Endothelial cell of umbilical vein (primary cell): ENCODE data around the gene SBSN. TPM values are rescaled to one million over a fixed set of nuclear protein-coding genes. Genes with fewer than 3 reads are reported as not detected.

Source experiments
- BruUV-seq: library from RNA; stranded (reverse); fragments of 400-500 nt; replicated peaks from 2 replicates; lab custom pipeline; 2021; lab: Mats Ljungman, UMichigan
- CTCF ChIA-PET: fragments of 300-600, 350-600 bp; sonication (Branson Sonifier 250); formaldehyde crosslinking; loops from one replicate; lab custom pipeline; 2021; ENCODE audit warnings: antibody characterized with exemption, inconsistent platforms; lab: Charles Lee
- POLR2A ChIA-PET: fragments of 300-600, 350-600 bp; sonication (Branson Sonifier 250); formaldehyde crosslinking; loops from one replicate; lab custom pipeline; 2021; ENCODE audit warnings: antibody characterized with exemption, inconsistent platforms; lab: Charles Lee
- DNase-seq: peaks from one replicate; pipeline ENCODE4 v3.0.0-alpha.2; 2011; ENCODE audit warnings: low read depth, low spot score
- FAIRE-seq: peaks from 2 replicates; lab custom pipeline; 2011; peaks lifted over from hg19 to GRCh38; lab: Jason Lieb, UNC
- H2AFZ ChIP-seq: 2 replicates; pipeline ENCODE4 v1.6.0; 2012; ENCODE audit warnings: low read depth, low read length, control low read depth, inconsistent platforms
- H3K27ac ChIP-seq: 2 replicates; pipeline ENCODE4 v1.5.1; 2011; ENCODE audit warnings: low read depth, mild to moderate bottlenecking, control low read depth, low read length, moderate library complexity; ENCODE audit not compliant: insufficient read depth
- H3K27me3 ChIP-seq, 2 experiments: 2 replicates each; pipeline versions ENCODE4 v1.6.0 to v1.6.1; 2011; ENCODE audit warnings: low read length in 2 of 2, mixed read lengths in 1 of 2; ENCODE audit not compliant: control insufficient read depth in 2 of 2, insufficient read depth in 2 of 2
- H3K36me3 ChIP-seq, 2 experiments: 2 replicates in 1 of 2; 3 replicates in 1 of 2; pipeline ENCODE4 v1.5.1; 2011; ENCODE audit warnings: low read length in 2 of 2, mild to moderate bottlenecking in 1 of 2, moderate library complexity in 1 of 2; ENCODE audit not compliant: control insufficient read depth in 2 of 2, insufficient read depth in 2 of 2; ENCODE audit errors: extremely low read depth in 1 of 2
- H3K4me1 ChIP-seq: 3 replicates; pipeline ENCODE4 v1.5.1; 2011; ENCODE audit warnings: mild to moderate bottlenecking, low read length; ENCODE audit not compliant: control insufficient read depth, insufficient read depth; ENCODE audit errors: extremely low read depth
- H3K4me2 ChIP-seq: 2 replicates; pipeline ENCODE4 v1.6.1; 2011; ENCODE audit warnings: low read length, control low read depth, mixed read lengths; ENCODE audit not compliant: insufficient read depth
- H3K4me3 ChIP-seq, 3 experiments: fragments of 200-600 bp in 1 of 3; sonication (generic), shearing (Covaris generic) in 1 of 3; replicated peaks in 1 of 3; 2 replicates each; pipeline ENCODE4 v1.5.1; 2011 to 2016; ENCODE audit warnings: control low read depth in 3 of 3, low read length in 3 of 3, mild to moderate bottlenecking in 2 of 3, inconsistent platforms in 1 of 3, low read depth in 1 of 3, moderate library complexity in 1 of 3; ENCODE audit not compliant: insufficient read depth in 1 of 3
- H3K79me2 ChIP-seq: 2 replicates; pipeline ENCODE4 v1.6.0; 2012; ENCODE audit warnings: low read length, inconsistent platforms; ENCODE audit not compliant: control insufficient read depth, insufficient read depth
- H3K9ac ChIP-seq: replicated peaks from 2 replicates; pipeline ENCODE3; 2011; ENCODE audit warnings: low read length, control low read depth; ENCODE audit not compliant: insufficient read depth; ENCODE audit errors: extremely low read depth
- H3K9me1 ChIP-seq: replicated peaks from 3 replicates; pipeline ENCODE4 v1.6.0; 2011; ENCODE audit warnings: mild to moderate bottlenecking, low read length; ENCODE audit not compliant: control insufficient read depth, insufficient read depth; ENCODE audit errors: extremely low read depth
- H3K9me3 ChIP-seq: replicated peaks from 2 replicates; pipeline ENCODE4 v1.5.1; 2012; ENCODE audit warnings: low read length, inconsistent platforms; ENCODE audit not compliant: control insufficient read depth, insufficient read depth
- H4K20me1 ChIP-seq: replicated peaks from 2 replicates; pipeline ENCODE3; 2011; ENCODE audit warnings: mild to moderate bottlenecking, low read length; ENCODE audit not compliant: control insufficient read depth, insufficient read depth; ENCODE audit errors: extremely low read depth
- EZH2 ChIP-seq: IDR thresholded peaks from 2 replicates; pipeline ENCODE4 v1.6.1; 2012; ENCODE audit warnings: borderline replicate concordance, low read depth, mild to moderate bottlenecking, moderate library complexity, low read length, inconsistent platforms; ENCODE audit not compliant: severe bottlenecking
- GATA2 ChIP-seq: IDR thresholded peaks from 2 replicates; pipeline ENCODE4 v1.7.0; 2011; ENCODE audit warnings: low read depth, mild to moderate bottlenecking, moderate library complexity, mixed read lengths, low read length; ENCODE audit not compliant: insufficient read length, insufficient read depth
- JUN ChIP-seq: IDR thresholded peaks from 2 replicates; pipeline ENCODE4 v1.6.1; 2011; ENCODE audit warnings: borderline replicate concordance, low read depth; ENCODE audit not compliant: insufficient read length, insufficient read depth
- POLR2A ChIP-seq: IDR thresholded peaks from 2 replicates; pipeline ENCODE4 v1.6.1; 2012; ENCODE audit warnings: low read depth, mild to moderate bottlenecking, control low read depth, low read length
- dilution Hi-C: fragments of 300-500 bp; cut with MboI; formaldehyde crosslinking; loops from one replicate; pipeline ENCODE4 v1.15.0; 2019; ENCODE audit warnings: low sequenced_read_pairs; ENCODE audit not compliant: extremely low pct_ligation_motif_present
- intact Hi-C: fragments of 100-400 bp; cut with micrococcal nuclease; formaldehyde crosslinking; loops from one replicate; pipeline ENCODE4 v1.10.0; 2022
- polyA plus RNA-seq, 4 experiments: library from polyadenylated mRNA; depleted of rRNA in 3 of 4; stranded (reverse) in 3 of 4; unstranded in 1 of 4; fragments of >200 nt; gene quantifications; 2 replicates each; pipeline versions ENCODE4 v1.2.1 to v1.2.3, GENCODE V29; 2011 to 2012; ENCODE audit warnings: missing spikeins in 1 of 4
- total RNA-seq: library from RNA; stranded (reverse); gene quantifications from 2 replicates; pipeline ENCODE4 v1.2.3, GENCODE V29; 2021
- TF ChIP-seq, protein P1 (sequence below), 2 donors: IDR thresholded peaks; 1 replicate in 1 of 2; 2 replicates in 1 of 2; pipeline ENCODE4 v1.5.1; 2011; ENCODE audit warnings: low read length in 2 of 2, mild to moderate bottlenecking in 2 of 2, moderate library complexity in 2 of 2, control low read depth in 1 of 2, inconsistent platforms in 1 of 2, low read depth in 1 of 2; ENCODE audit not compliant: insufficient read depth in 1 of 2; ENCODE audit errors: extremely low read depth in 1 of 2

SBSN gene
- total and polyA plus RNA-seq, 2 donors (not counting 3 experiments of a cell fraction or from before 2014, with no cell fraction given), result not detected

DNA sequence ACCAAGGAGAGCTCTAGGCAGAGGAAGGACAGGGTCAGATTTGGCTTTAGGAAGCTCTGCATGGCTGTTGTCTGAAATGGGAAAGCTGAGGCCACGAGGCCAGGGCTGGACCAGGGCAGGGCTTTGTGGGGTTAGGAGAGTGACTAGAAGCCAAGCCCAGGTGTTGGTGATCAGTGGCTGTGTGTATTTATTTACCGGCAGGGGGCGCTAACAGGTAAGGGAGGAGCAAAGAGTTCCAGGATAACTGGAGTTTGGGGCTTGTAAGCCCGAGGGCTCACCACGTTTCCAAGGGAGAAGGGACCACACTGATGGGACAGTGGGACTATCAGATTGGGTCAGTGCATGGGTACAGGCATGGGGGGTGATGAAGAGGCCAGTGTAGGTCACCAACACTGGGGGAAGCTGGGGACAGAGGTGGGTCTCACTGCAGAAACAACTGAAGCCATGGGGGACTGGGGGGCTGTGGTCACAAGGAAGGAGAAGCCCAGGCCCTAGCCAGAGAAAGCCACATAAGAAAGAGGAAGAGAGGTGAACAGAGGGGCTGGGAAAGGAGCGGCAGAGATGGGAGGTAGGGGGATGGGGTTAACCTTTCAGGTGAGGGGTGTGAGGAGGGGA lies 21.2 kb upstream of the SBSN start:
- Histone ChIP-seq H3K27ac (no peak overlapping the region), H4K20me1 (no peaks in the 10 kb centered on the region), H3K4me3 (no peak overlapping the region), H3K9me1 (no peaks in the 10 kb centered on the region), H3K4me1 (peaks cover 16% of the 10 kb centered on the region), H2AFZ (no peak overlapping the region), H3K4me2 (no peak overlapping the region), H3K27me3 (no peaks in the 10 kb centered on the region), H3K9ac (no peak overlapping the region), H3K79me2 (peaks cover 15% of the 10 kb centered on the region), H3K36me3 (no peaks in the 10 kb centered on the region), H3K9me3 (no peaks in the 10 kb centered on the region)
- POLR2A ChIA-PET, result no interaction called here
- intact Hi-C loops (loop anchor here (1.0 to 5.0 kb wide), 3 partner anchors 78 to 168 kb away; partner anchors contain the start of gene RBM42), dilution Hi-C loops (no loop called here)
- CTCF ChIA-PET, result interaction anchor here (1.0 to 2.8 kb wide), 8 partner anchors 8 to 99 kb away, joined by 3 to 18 read pairs (median 6); partner anchors contain the start of genes ATP4A and COX6B1
- no TSS peak for BruUV-seq
- DNase-seq (peak; percentile 48), FAIRE-seq (peak; percentile 72)
- TF ChIP-seq, protein P1, sequence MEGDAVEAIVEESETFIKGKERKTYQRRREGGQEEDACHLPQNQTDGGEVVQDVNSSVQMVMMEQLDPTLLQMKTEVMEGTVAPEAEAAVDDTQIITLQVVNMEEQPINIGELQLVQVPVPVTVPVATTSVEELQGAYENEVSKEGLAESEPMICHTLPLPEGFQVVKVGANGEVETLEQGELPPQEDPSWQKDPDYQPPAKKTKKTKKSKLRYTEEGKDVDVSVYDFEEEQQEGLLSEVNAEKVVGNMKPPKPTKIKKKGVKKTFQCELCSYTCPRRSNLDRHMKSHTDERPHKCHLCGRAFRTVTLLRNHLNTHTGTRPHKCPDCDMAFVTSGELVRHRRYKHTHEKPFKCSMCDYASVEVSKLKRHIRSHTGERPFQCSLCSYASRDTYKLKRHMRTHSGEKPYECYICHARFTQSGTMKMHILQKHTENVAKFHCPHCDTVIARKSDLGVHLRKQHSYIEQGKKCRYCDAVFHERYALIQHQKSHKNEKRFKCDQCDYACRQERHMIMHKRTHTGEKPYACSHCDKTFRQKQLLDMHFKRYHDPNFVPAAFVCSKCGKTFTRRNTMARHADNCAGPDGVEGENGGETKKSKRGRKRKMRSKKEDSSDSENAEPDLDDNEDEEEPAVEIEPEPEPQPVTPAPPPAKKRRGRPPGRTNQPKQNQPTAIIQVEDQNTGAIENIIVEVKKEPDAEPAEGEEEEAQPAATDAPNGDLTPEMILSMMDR (IDR thresholded peaks at IDR 0.05; ENCODE audit: extremely low read depth in 1 of 2, insufficient read depth in 1 of 2, low read depth in 1 of 2, low read length in 2 of 2), result peak; percentile 65 to 77
- TF ChIP-seq POLR2A (no peak), EZH2 (no peak), GATA2 (no peak), JUN (no peak)
